Trophoblast cell (in vitro differentiated cells and primary cell): Measurements from ENCODE around the gene AHNAK.

Experiments used
- DNase-seq, 2 donors: peaks; one replicate each; pipeline ENCODE4 v3.0.0-alpha.2; 2016
- H2AFZ ChIP-seq: 2 replicates; pipeline ENCODE4 v1.6.1; 2013; ENCODE audit warnings: low read length, moderate library complexity, mild to moderate bottlenecking; ENCODE audit not compliant: insufficient read depth, poor library complexity
- H2AK5ac ChIP-seq: 2 replicates; pipeline ENCODE4 v1.6.1; 2013; ENCODE audit warnings: mild to moderate bottlenecking, low read length
- H2BK120ac ChIP-seq: 2 replicates; pipeline ENCODE4 v1.6.1; 2013; ENCODE audit warnings: low read length, mild to moderate bottlenecking, moderate library complexity; ENCODE audit not compliant: insufficient read depth, poor library complexity
- H2BK12ac ChIP-seq: 2 replicates; pipeline ENCODE4 v1.6.1; 2013; ENCODE audit warnings: mild to moderate bottlenecking, low read length, moderate library complexity
- H2BK5ac ChIP-seq: 2 replicates; pipeline ENCODE4 v1.6.1; 2013; ENCODE audit warnings: low read length, low read depth, moderate library complexity, mild to moderate bottlenecking; ENCODE audit not compliant: poor library complexity
- H3K14ac ChIP-seq: 2 replicates; pipeline ENCODE4 v1.6.1; 2013; ENCODE audit warnings: mild to moderate bottlenecking, low read length
- H3K18ac ChIP-seq: 2 replicates; pipeline ENCODE4 v1.6.1; 2013; ENCODE audit warnings: mild to moderate bottlenecking, low read length
- H3K23ac ChIP-seq: 2 replicates; pipeline ENCODE4 v1.6.1; 2013; ENCODE audit warnings: low read length
- H3K27ac ChIP-seq: 2 replicates; pipeline ENCODE4 v1.5.1; 2013; ENCODE audit warnings: low read depth, mild to moderate bottlenecking, inconsistent platforms, low read length, moderate library complexity
- H3K27me3 ChIP-seq: 2 replicates; pipeline ENCODE4 v1.6.1; 2013; ENCODE audit warnings: inconsistent platforms, mild to moderate bottlenecking, low read length, moderate library complexity; ENCODE audit not compliant: insufficient read depth
- H3K36me3 ChIP-seq, 2 experiments: 1 replicate in 1 of 2; 2 replicates in 1 of 2; pipeline ENCODE4 v1.6.1; 2013; ENCODE audit warnings: low read length in 2 of 2, mild to moderate bottlenecking in 2 of 2, moderate library complexity in 1 of 2; ENCODE audit not compliant: insufficient read depth in 2 of 2, control insufficient read depth in 1 of 2
- H3K4ac ChIP-seq: 2 replicates; pipeline ENCODE4 v1.6.1; 2013; ENCODE audit warnings: low read depth, mild to moderate bottlenecking, low read length, moderate library complexity
- H3K4me1 ChIP-seq, 2 experiments: 1 replicate in 1 of 2; 2 replicates in 1 of 2; pipeline ENCODE4 v1.6.1; 2013; ENCODE audit warnings: low read length in 2 of 2, mild to moderate bottlenecking in 2 of 2, moderate library complexity in 1 of 2; ENCODE audit not compliant: insufficient read depth in 2 of 2, control insufficient read depth in 1 of 2
- H3K4me2 ChIP-seq: 2 replicates; pipeline ENCODE4 v1.6.1; 2013; ENCODE audit warnings: inconsistent platforms, mild to moderate bottlenecking, low read length, moderate library complexity
- H3K4me3 ChIP-seq: 2 replicates; pipeline ENCODE4 v1.5.1; 2013; ENCODE audit warnings: mild to moderate bottlenecking, low read depth, low read length, inconsistent platforms
- H3K79me1 ChIP-seq: one replicate; pipeline ENCODE4 v1.6.1; 2013; ENCODE audit warnings: low read length
- H3K79me2 ChIP-seq: 2 replicates; pipeline ENCODE4 v1.6.1; 2013; ENCODE audit warnings: low read length, mild to moderate bottlenecking; ENCODE audit not compliant: control insufficient read depth, insufficient read depth, poor library complexity
- H3K9ac ChIP-seq: 2 replicates; pipeline ENCODE4 v1.6.1; 2013; ENCODE audit warnings: mild to moderate bottlenecking, low read length
- H3K9me3 ChIP-seq: 2 replicates; pipeline ENCODE4 v1.6.1; 2013; ENCODE audit warnings: low read depth, mild to moderate bottlenecking, control low read depth, inconsistent platforms, low read length; ENCODE audit not compliant: insufficient read depth
- H4K12ac ChIP-seq: 2 replicates; pipeline ENCODE4 v1.6.1; 2013; ENCODE audit warnings: low read depth, mild to moderate bottlenecking, low read length, moderate library complexity
- H4K8ac ChIP-seq: 2 replicates; pipeline ENCODE4 v1.6.1; 2013; ENCODE audit warnings: low read depth, mild to moderate bottlenecking, low read length, moderate library complexity
- H4K91ac ChIP-seq: one replicate; pipeline ENCODE4 v1.6.1; 2013; ENCODE audit warnings: low read depth, mild to moderate bottlenecking, low read length, moderate library complexity
- WGBS: extraction: QIAGEN DNeasy Blood & Tissue Kit; methylation state at CpG from one replicate; pipeline ENCODE4 v1.1.7; 2013; ENCODE audit warnings: missing lambda C conversion rate; ENCODE audit not compliant: insufficient read length, insufficient coverage; ENCODE audit errors: extremely low coverage; 5-methylcytosine and 5-hydroxymethylcytosine counted together

AHNAK gene

GRCh38 chr11:62449451-62449851 is 97.2 kb downstream of the AHNAK start:
- Histone ChIP-seq H3K9me3 (no peaks in the 10 kb centered on the region), H3K27me3 (no peaks in the 10 kb centered on the region), H3K4me3 (no peak overlapping the region), H3K4me2 (no peak overlapping the region), H4K12ac (no peak overlapping the region), H3K9ac (no peak overlapping the region), H2BK5ac (no peak overlapping the region), H4K91ac (peak overlapping the region; percentile 4), H2BK120ac (no peak overlapping the region), H3K18ac (no peak overlapping the region), H3K36me3 (no peaks in the 10 kb centered on the region), H3K14ac (no peak overlapping the region), H3K23ac (no peak overlapping the region), H2AFZ (no peak overlapping the region), H3K27ac (no peak overlapping the region), H3K79me2 (no peaks in the 10 kb centered on the region), H2BK12ac (peak overlapping the region; percentile 3), H3K4me1 (peaks cover 11% of the 10 kb centered on the region in 2 experiments), H3K79me1 (peaks cover 5% of the 10 kb centered on the region), H4K8ac (no peak overlapping the region), H3K4ac (no peak overlapping the region), H2AK5ac (peak overlapping the region; percentile 6)
- WGBS, result no CpG with 5 or more reads among the region's 9 CpGs
- no peak for DNase-seq

GRCh38 chr11:62446091-62446490 is 100.5 kb downstream of the AHNAK start:
- Histone ChIP-seq H3K4me3 (no peak overlapping the region), H4K12ac (no peak overlapping the region), H2BK12ac (no peak overlapping the region), H3K4me2 (no peak overlapping the region), H2AK5ac (no peak overlapping the region), H2BK120ac (no peak overlapping the region), H3K18ac (no peak overlapping the region), H3K79me1 (no peaks in the 10 kb centered on the region), H4K91ac (no peak overlapping the region), H3K36me3 (no peaks in the 10 kb centered on the region), H3K14ac (no peak overlapping the region), H3K4me1 (peaks cover 0 to 2% of the 10 kb centered on the region in 2 experiments), H2BK5ac (no peak overlapping the region), H3K79me2 (no peaks in the 10 kb centered on the region), H3K4ac (no peak overlapping the region), H4K8ac (no peak overlapping the region), H3K27me3 (no peaks in the 10 kb centered on the region), H3K9me3 (no peaks in the 10 kb centered on the region), H3K27ac (no peak overlapping the region), H3K9ac (no peak overlapping the region), H2AFZ (no peak overlapping the region), H3K23ac (no peak overlapping the region)
- DNase-seq, result no peak
- no CpG with 5 or more reads among the region's 5 CpGs for WGBS

- no peaks in the 10 kb centered on the region for H3K27me3 ChIP-seq
- no peak overlapping the region for H2BK12ac ChIP-seq
- no peaks in the 10 kb centered on the region for H3K9me3 ChIP-seq
- H3K23ac ChIP-seq, result no peak overlapping the region
- H2BK5ac ChIP-seq, result no peak overlapping the region
- no peak overlapping the region for H4K8ac ChIP-seq
- no peak overlapping the region for H3K4me2 ChIP-seq
- H2AK5ac ChIP-seq, result no peak overlapping the region
- no peaks in the 10 kb centered on the region for H3K79me2 ChIP-seq
- H3K9ac ChIP-seq, result no peak overlapping the region
- no peak overlapping the region for H2AFZ ChIP-seq
- H4K91ac ChIP-seq, result no peak overlapping the region
- no peak overlapping the region for H3K4me3 ChIP-seq
- H3K18ac ChIP-seq, result no peak overlapping the region
- H2BK120ac ChIP-seq, result no peak overlapping the region
- H3K79me1 ChIP-seq, result peaks cover 3% of the 10 kb centered on the region
- no peak overlapping the region for H3K4ac ChIP-seq
- H3K14ac ChIP-seq, result no peak overlapping the region
- no peaks in the 10 kb centered on the region for H3K36me3 ChIP-seq
- DNase-seq, result no peak
- H3K4me1 ChIP-seq, result peaks cover 3% of the 10 kb centered on the region in 2 experiments
- no CpG with 5 or more reads among the region's 5 CpGs for WGBS
- H3K27ac ChIP-seq, result no peak overlapping the region
- no peak overlapping the region for H4K12ac ChIP-seq
Observed at GRCh38 chr11:62445314-62445740, 101.3 kb downstream of the AHNAK start.

- Histone ChIP-seq H4K12ac (no peak overlapping the region), H3K36me3 (no peaks in the 10 kb centered on the region), H2BK12ac (no peak overlapping the region), H3K23ac (no peak overlapping the region), H3K4ac (no peak overlapping the region), H2BK120ac (no peak overlapping the region), H3K4me1 (peaks cover 7 to 8% of the 10 kb centered on the region in 2 experiments), H2BK5ac (no peak overlapping the region), H3K9ac (no peak overlapping the region), H3K27me3 (no peaks in the 10 kb centered on the region), H3K14ac (no peak overlapping the region), H3K4me3 (no peak overlapping the region), H3K4me2 (no peak overlapping the region), H2AK5ac (no peak overlapping the region), H3K79me2 (no peaks in the 10 kb centered on the region), H2AFZ (no peak overlapping the region), H3K79me1 (peaks cover 3% of the 10 kb centered on the region), H3K9me3 (no peaks in the 10 kb centered on the region), H3K27ac (no peak overlapping the region), H4K91ac (no peak overlapping the region), H3K18ac (no peak overlapping the region), H4K8ac (no peak overlapping the region)
- WGBS, result no CpG with 5 or more reads among the region's 9 CpGs
- no peak for DNase-seq
Observed at GRCh38 chr11:62444835-62445234, 101.8 kb downstream of the AHNAK start.
